Measurements from ENCODE around the gene APCDD1L. TPM values are rescaled to one million over a fixed set of nuclear protein-coding genes. Genes with fewer than 3 reads are reported as not detected.
A peak's percentile ranks its signal among the peaks of the same experiment; 100 is the strongest.

APCDD1L gene
- total and polyA plus RNA-seq, 2 donors: 0.05 TPM

- no peak overlapping the region for H3K27ac ChIP-seq (ENCODE audit: low read depth in 1 of 2, low read length in 1 of 2)
- H3K4me1 ChIP-seq (ENCODE audit: control insufficient read depth in 2 of 2, insufficient read depth in 2 of 2, low read length in 2 of 2): no peaks in the 10 kb centered on the region
- no peaks in the 10 kb centered on the region for H3K27me3 ChIP-seq (ENCODE audit: control insufficient read depth in 2 of 2, insufficient read depth in 1 of 2, low read length in 1 of 2)
- H3K9me3 ChIP-seq (ENCODE audit: control insufficient read depth in 2 of 2, insufficient read depth in 1 of 2, low read length in 1 of 2): no peaks in the 10 kb centered on the region
- DNase-seq (ENCODE audit: low read depth in 6 of 9, low spot score in 9 of 9): no peak
- H3K4me3 ChIP-seq (ENCODE audit: low read length in 2 of 2): no peak overlapping the region
- H3K36me3 ChIP-seq (ENCODE audit: control insufficient read depth in 2 of 2, insufficient read depth in 2 of 2, low read length in 1 of 2): peaks cover 30 to 48% of the 10 kb centered on the region in 2 donors
Observed at GRCh38 chr20:58441723-58442122, 73.5 kb downstream of the APCDD1L start.

- Histone ChIP-seq H3K27me3 (ENCODE audit: control insufficient read depth in 2 of 2, insufficient read depth in 1 of 2, low read length in 1 of 2) (no peaks in the 10 kb centered on the region), H3K4me1 (ENCODE audit: control insufficient read depth in 2 of 2, insufficient read depth in 2 of 2, low read length in 2 of 2) (no peaks in the 10 kb centered on the region), H3K4me3 (ENCODE audit: low read length in 2 of 2) (no peak overlapping the region), H3K9me3 (ENCODE audit: control insufficient read depth in 2 of 2, insufficient read depth in 1 of 2, low read length in 1 of 2) (no peaks in the 10 kb centered on the region), H3K36me3 (ENCODE audit: control insufficient read depth in 2 of 2, insufficient read depth in 2 of 2, low read length in 1 of 2) (peaks cover 28 to 38% of the 10 kb centered on the region in 2 donors), H3K27ac (ENCODE audit: low read depth in 1 of 2, low read length in 1 of 2) (no peak overlapping the region)
- 96% methylated on average over 5 of the region's 5 CpGs for WGBS
- no peak for DNase-seq (ENCODE audit: low read depth in 6 of 9, low spot score in 9 of 9)
Observed at GRCh38 chr20:58440021-58440767, 75.0 kb downstream of the APCDD1L start.

- DNase-seq (ENCODE audit: low read depth in 6 of 9, low spot score in 9 of 9): no peak
- H3K36me3 ChIP-seq (ENCODE audit: control insufficient read depth in 2 of 2, insufficient read depth in 2 of 2, low read length in 1 of 2): peaks cover 22 to 28% of the 10 kb centered on the region in 2 donors
- WGBS: 94% methylated on average over 5 of the region's 5 CpGs
- no peaks in the 10 kb centered on the region for H3K4me1 ChIP-seq (ENCODE audit: control insufficient read depth in 2 of 2, insufficient read depth in 2 of 2, low read length in 2 of 2)
- no peaks in the 10 kb centered on the region for H3K27me3 ChIP-seq (ENCODE audit: control insufficient read depth in 2 of 2, insufficient read depth in 1 of 2, low read length in 1 of 2)
- H3K9me3 ChIP-seq (ENCODE audit: control insufficient read depth in 2 of 2, insufficient read depth in 1 of 2, low read length in 1 of 2): no peaks in the 10 kb centered on the region
- H3K27ac ChIP-seq (ENCODE audit: low read depth in 1 of 2, low read length in 1 of 2): no peak overlapping the region
- no peak overlapping the region for H3K4me3 ChIP-seq (ENCODE audit: low read length in 2 of 2)
Observed at GRCh38 chr20:58438970-58439808, 76.0 kb downstream of the APCDD1L start.

- Histone ChIP-seq H3K27me3 (ENCODE audit: control insufficient read depth in 2 of 2, insufficient read depth in 1 of 2, low read length in 1 of 2) (no peaks in the 10 kb centered on the region), H3K4me3 (ENCODE audit: low read length in 2 of 2) (no peak overlapping the region), H3K36me3 (ENCODE audit: control insufficient read depth in 2 of 2, insufficient read depth in 2 of 2, low read length in 1 of 2) (peaks cover 17 to 19% of the 10 kb centered on the region in 2 donors), H3K4me1 (ENCODE audit: control insufficient read depth in 2 of 2, insufficient read depth in 2 of 2, low read length in 2 of 2) (peaks cover 4% of the 10 kb centered on the region in 2 donors), H3K9me3 (ENCODE audit: control insufficient read depth in 2 of 2, insufficient read depth in 1 of 2, low read length in 1 of 2) (no peaks in the 10 kb centered on the region), H3K27ac (ENCODE audit: low read depth in 1 of 2, low read length in 1 of 2) (no peak overlapping the region)
- DNase-seq (ENCODE audit: low read depth in 6 of 9, low spot score in 9 of 9): no peak
- over 99% methylated on average over 5 of the region's 5 CpGs for WGBS
Observed at GRCh38 chr20:58436868-58437645, 78.1 kb downstream of the APCDD1L start.

- Histone ChIP-seq H3K27ac (ENCODE audit: low read depth in 1 of 2, low read length in 1 of 2) (no peak overlapping the region), H3K27me3 (ENCODE audit: control insufficient read depth in 2 of 2, insufficient read depth in 1 of 2, low read length in 1 of 2) (no peaks in the 10 kb centered on the region), H3K4me1 (ENCODE audit: control insufficient read depth in 2 of 2, insufficient read depth in 2 of 2, low read length in 2 of 2) (peaks cover 4% of the 10 kb centered on the region in 2 donors), H3K4me3 (ENCODE audit: low read length in 2 of 2) (no peak overlapping the region), H3K36me3 (ENCODE audit: control insufficient read depth in 2 of 2, insufficient read depth in 2 of 2, low read length in 1 of 2) (peaks cover 14% of the 10 kb centered on the region in 2 donors), H3K9me3 (ENCODE audit: control insufficient read depth in 2 of 2, insufficient read depth in 1 of 2, low read length in 1 of 2) (no peaks in the 10 kb centered on the region)
- no peak for DNase-seq (ENCODE audit: low read depth in 6 of 9, low spot score in 9 of 9)
- 97% methylated on average over 6 of the region's 6 CpGs for WGBS
Observed at GRCh38 chr20:58435237-58435636, 80.0 kb downstream of the APCDD1L start.

- no peak overlapping the region for H3K4me3 ChIP-seq (ENCODE audit: low read length in 2 of 2)
- peaks cover 9% of the 10 kb centered on the region in 2 donors for H3K36me3 ChIP-seq (ENCODE audit: control insufficient read depth in 2 of 2, insufficient read depth in 2 of 2, low read length in 1 of 2)
- over 99% methylated on average over 5 of the region's 5 CpGs for WGBS
Observed at GRCh38 chr20:58434326-58434725, 80.9 kb downstream of the APCDD1L start.

GRCh38 chr20:58433759-58434158, 81.4 kb downstream of the APCDD1L start:
- no peaks in the 10 kb centered on the region for H3K27me3 ChIP-seq (ENCODE audit: control insufficient read depth in 2 of 2, insufficient read depth in 1 of 2, low read length in 1 of 2)
- H3K4me1 ChIP-seq (ENCODE audit: control insufficient read depth in 2 of 2, insufficient read depth in 2 of 2, low read length in 2 of 2): peaks cover 4% of the 10 kb centered on the region in 2 donors
- WGBS: 92% methylated on average over 1 of the region's 1 CpG
- H3K4me3 ChIP-seq (ENCODE audit: low read length in 2 of 2): no peak overlapping the region
- no peak overlapping the region for H3K27ac ChIP-seq (ENCODE audit: low read depth in 1 of 2, low read length in 1 of 2)
- H3K9me3 ChIP-seq (ENCODE audit: control insufficient read depth in 2 of 2, insufficient read depth in 1 of 2, low read length in 1 of 2): no peaks in the 10 kb centered on the region
- no peak for DNase-seq (ENCODE audit: low read depth in 6 of 9, low spot score in 9 of 9)
- peaks cover 8 to 9% of the 10 kb centered on the region in 2 donors for H3K36me3 ChIP-seq (ENCODE audit: control insufficient read depth in 2 of 2, insufficient read depth in 2 of 2, low read length in 1 of 2)

More at GRCh38 chr20:58434326-58434725, 80.9 kb downstream of the APCDD1L start:
- Histone ChIP-seq H3K9me3 (ENCODE audit: control insufficient read depth in 2 of 2, insufficient read depth in 1 of 2, low read length in 1 of 2) (no peaks in the 10 kb centered on the region), H3K27me3 (ENCODE audit: control insufficient read depth in 2 of 2, insufficient read depth in 1 of 2, low read length in 1 of 2) (no peaks in the 10 kb centered on the region), H3K27ac (ENCODE audit: low read depth in 1 of 2, low read length in 1 of 2) (no peak overlapping the region), H3K4me1 (ENCODE audit: control insufficient read depth in 2 of 2, insufficient read depth in 2 of 2, low read length in 2 of 2) (peaks cover 4% of the 10 kb centered on the region in 2 donors)
- DNase-seq (ENCODE audit: low read depth in 6 of 9, low spot score in 9 of 9): no peak

GRCh38 chr20:58433029-58433647, 82.1 kb downstream of the APCDD1L start:
- H3K36me3 ChIP-seq (ENCODE audit: control insufficient read depth in 2 of 2, insufficient read depth in 2 of 2, low read length in 1 of 2): peaks cover 4 to 6% of the 10 kb centered on the region in 2 donors
- peaks cover 4% of the 10 kb centered on the region in 2 donors for H3K4me1 ChIP-seq (ENCODE audit: control insufficient read depth in 2 of 2, insufficient read depth in 2 of 2, low read length in 2 of 2)
- peak in 2 of 9 donors; percentile 8 to 19 for DNase-seq (ENCODE audit: low read depth in 6 of 9, low spot score in 9 of 9)

More at GRCh38 chr20:58433029-58433647, 82.1 kb downstream of the APCDD1L start:
- no peaks in the 10 kb centered on the region for H3K27me3 ChIP-seq (ENCODE audit: control insufficient read depth in 2 of 2, insufficient read depth in 1 of 2, low read length in 1 of 2)
- 42% methylated on average over 2 of the region's 2 CpGs for WGBS
- no peak overlapping the region for H3K27ac ChIP-seq (ENCODE audit: low read depth in 1 of 2, low read length in 1 of 2)
- no peaks in the 10 kb centered on the region for H3K9me3 ChIP-seq (ENCODE audit: control insufficient read depth in 2 of 2, insufficient read depth in 1 of 2, low read length in 1 of 2)
- H3K4me3 ChIP-seq (ENCODE audit: low read length in 2 of 2): no peak overlapping the region
